H54 (cell line): ENCODE data around the gene C10orf71.

ENCODE experiments used
- DNase-seq: peaks from one replicate; pipeline ENCODE4 v3.0.0; 2011; ENCODE audit warnings: low spot score, mixed read lengths; ENCODE audit not compliant: insufficient read length
- FAIRE-seq: peaks from 3 replicates; lab custom pipeline; 2011; peaks lifted over from hg19 to GRCh38; lab: Jason Lieb, UNC
- POLR2A ChIP-seq: IDR thresholded peaks from 2 replicates; pipeline ENCODE4 v1.6.1; 2011; ENCODE audit warnings: low read depth, mild to moderate bottlenecking, low read length

C10orf71 gene

DNA sequence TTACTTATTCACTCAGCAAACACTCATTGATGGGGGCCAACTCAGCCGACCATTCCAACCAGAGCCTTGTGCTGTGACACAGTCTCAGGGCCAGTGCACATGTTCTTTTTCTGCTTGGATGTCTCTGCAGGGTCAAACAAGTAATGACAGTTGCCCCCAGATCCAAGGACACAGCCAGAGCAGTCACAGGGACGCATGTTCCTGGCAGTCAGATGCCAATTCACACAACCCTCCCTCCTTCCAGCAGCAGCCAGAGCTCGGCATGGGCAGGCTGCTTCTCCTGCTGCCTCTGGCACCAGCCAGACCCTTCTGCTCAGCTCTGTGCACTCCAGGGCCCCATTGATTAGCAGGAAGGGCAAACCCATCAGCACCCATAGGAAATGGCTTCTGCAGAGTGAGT, 76.6 kb downstream of the C10orf71 start:
- DNase-seq (no peak), FAIRE-seq (no peak)
- TF ChIP-seq POLR2A = no peak
